GM13976 (cell line): Measurements from ENCODE around the gene PPM1H.

Experiments used
- DNase-seq: peaks from one replicate; pipeline ENCODE4 v3.0.0; 2012; ENCODE audit warnings: low spot score
- in situ Hi-C: fragments of 300-500 bp; cut with MboI; formaldehyde crosslinking; loops from one replicate; pipeline ENCODE4 v1.12.0; 2022; ENCODE audit warnings: low sequenced_read_pairs, mixed read lengths, inconsistent platforms; ENCODE audit not compliant: unreplicated experiment
- TF ChIP-seq, protein P1 (sequence below): IDR thresholded peaks from 2 replicates; pipeline ENCODE4 v1.5.1; 2012; ENCODE audit warnings: borderline replicate concordance, mild to moderate bottlenecking; ENCODE audit not compliant: insufficient read depth; ENCODE audit errors: extremely low read depth, missing control alignments, control extremely low read depth

Gene PPM1H

DNA sequence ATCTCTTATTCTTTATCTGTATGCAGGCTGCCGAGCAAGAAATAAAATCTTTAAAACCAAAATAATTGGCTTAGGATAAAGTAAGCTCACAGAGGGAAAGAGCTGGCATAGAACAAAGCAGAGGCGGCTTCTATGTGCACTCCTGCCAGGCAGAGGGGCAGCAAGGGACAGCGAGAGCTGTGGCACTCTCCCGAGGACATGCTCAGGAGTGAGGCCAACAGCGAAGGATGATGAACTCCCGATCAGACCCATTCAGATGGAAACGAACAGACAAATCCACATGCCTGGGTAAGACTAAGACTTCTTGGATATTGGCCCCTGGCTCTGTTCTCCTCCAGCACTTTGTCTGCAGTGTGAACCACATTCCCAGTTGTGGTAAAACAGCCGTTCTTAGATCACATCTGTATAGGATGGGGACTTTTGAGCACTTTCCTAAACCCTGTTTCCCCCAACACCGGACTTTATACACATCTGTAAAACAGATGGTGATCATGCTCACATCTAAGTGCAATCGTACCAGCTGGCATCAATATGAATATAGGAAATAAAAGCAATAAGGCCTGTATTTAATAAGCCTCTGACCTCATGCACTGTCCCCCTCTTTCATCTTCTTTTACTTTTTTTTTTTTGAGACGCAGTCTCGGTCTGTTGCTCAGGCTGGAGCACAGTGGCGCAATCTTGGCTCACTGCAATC, 134.1 kb downstream of the PPM1H start:
- TF ChIP-seq, protein P1, sequence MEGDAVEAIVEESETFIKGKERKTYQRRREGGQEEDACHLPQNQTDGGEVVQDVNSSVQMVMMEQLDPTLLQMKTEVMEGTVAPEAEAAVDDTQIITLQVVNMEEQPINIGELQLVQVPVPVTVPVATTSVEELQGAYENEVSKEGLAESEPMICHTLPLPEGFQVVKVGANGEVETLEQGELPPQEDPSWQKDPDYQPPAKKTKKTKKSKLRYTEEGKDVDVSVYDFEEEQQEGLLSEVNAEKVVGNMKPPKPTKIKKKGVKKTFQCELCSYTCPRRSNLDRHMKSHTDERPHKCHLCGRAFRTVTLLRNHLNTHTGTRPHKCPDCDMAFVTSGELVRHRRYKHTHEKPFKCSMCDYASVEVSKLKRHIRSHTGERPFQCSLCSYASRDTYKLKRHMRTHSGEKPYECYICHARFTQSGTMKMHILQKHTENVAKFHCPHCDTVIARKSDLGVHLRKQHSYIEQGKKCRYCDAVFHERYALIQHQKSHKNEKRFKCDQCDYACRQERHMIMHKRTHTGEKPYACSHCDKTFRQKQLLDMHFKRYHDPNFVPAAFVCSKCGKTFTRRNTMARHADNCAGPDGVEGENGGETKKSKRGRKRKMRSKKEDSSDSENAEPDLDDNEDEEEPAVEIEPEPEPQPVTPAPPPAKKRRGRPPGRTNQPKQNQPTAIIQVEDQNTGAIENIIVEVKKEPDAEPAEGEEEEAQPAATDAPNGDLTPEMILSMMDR: no peak
- in situ Hi-C loops: no loop called here
- DNase-seq: no peak

GRCh38 chr12:62799766-62800406, 135.1 kb downstream of the PPM1H start:
- TF ChIP-seq, protein P1: no peak

DNA sequence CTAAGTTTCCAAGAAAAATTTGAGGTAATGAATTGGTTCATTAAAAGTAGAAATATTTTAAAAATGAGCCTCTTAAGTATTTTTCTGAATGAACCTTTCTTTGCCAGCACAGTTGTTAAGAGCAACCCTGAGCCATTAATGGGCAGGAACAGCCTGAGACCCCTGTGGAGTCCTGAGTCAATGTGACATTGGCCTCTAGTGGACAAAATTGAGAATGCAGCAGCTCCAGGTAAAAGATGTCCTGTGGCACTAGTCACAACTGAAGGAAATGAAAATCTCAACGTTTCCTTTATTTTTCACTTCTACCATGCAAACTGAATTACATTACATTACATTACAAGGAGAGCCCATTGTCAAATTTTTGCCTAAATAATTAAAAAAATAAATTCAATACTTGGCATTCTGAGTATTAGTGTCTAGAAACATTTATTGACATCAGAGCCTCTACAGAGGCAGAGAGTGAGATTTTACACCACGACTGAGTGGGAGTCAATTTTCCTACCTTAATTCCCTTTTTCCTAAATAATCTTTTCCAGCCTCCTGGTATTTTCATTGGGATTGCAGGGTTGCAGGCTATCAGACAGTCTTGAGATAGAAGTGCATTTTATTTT, 135.7 kb downstream of the PPM1H start:
- peak; percentile 71 for DNase-seq
- TF ChIP-seq, protein P1: peak; percentile 81
- in situ Hi-C loops: loop anchor here (5.0 to 25.0 kb wide), 3 partner anchors 214 to 537 kb away; partner anchors contain the start of gene USP15

More at GRCh38 chr12:62799766-62800406, 135.1 kb downstream of the PPM1H start:
- no peak for DNase-seq
- in situ Hi-C loops: loop anchor here (5.0 to 25.0 kb wide), 3 partner anchors 215 to 538 kb away; partner anchors contain the start of gene USP15

DNA sequence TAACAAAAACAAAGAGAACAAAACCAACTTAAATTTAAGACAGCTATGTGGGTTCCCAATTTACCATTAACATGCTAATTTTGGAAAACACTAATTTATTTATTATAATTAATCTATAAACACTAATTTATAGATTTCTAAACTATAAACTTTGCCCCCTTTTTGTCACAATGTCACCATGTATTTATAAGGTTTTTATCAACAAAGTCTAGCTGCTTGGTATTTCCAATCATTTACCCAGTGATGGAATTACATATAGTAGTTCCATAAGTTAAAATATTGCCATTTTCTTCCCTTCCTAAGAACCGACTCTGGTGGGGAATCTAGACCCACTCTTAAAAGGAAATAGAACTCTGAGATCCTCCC, 140.7 kb downstream of the PPM1H start:
- in situ Hi-C loops: loop anchor here (10.0 to 25.0 kb wide), 2 partner anchors 209 to 532 kb away; partner anchors contain the start of gene USP15
- TF ChIP-seq, protein P1: no peak

GRCh38 chr12:62793256-62794217, 141.4 kb downstream of the PPM1H start:
- peak; percentile 75 for DNase-seq
- in situ Hi-C loops: loop anchor here (10.0 to 25.0 kb wide), 2 partner anchors 209 to 531 kb away; partner anchors contain the start of gene USP15
- TF ChIP-seq, protein P1: peak; percentile 85

More for the DNA sequence above, 140.7 kb downstream of the PPM1H start:
- DNase-seq: no peak
